ENCODE data around the gene ZNF44. TPM values are rescaled to one million over a fixed set of nuclear protein-coding genes. Genes with fewer than 3 reads are reported as not detected.

The ZNF44 gene
- total RNA-seq, 2 experiments from 2014 or later: 30.4 to 31.4 TPM

- H3K36me3 Mint-ChIP-seq (ENCODE audit: low read depth): peaks cover 71% of the 10 kb centered on the region
- ATAC-seq (ENCODE audit: poor library complexity): no peak
- POLR2A ChIA-PET: no interaction called here
- H3K9me3 Mint-ChIP-seq: peaks cover 3% of the 10 kb centered on the region
- Histone ChIP-seq H3K27me3 (ENCODE audit: control insufficient read depth in 1 of 2, insufficient read depth in 2 of 2, low read length in 2 of 2) (no peaks in the 10 kb centered on the region), H3K4me3 (ENCODE audit: low read length) (no peak overlapping the region), H3K4me1 (ENCODE audit: insufficient read depth, low read length) (no peaks in the 10 kb centered on the region), H3K36me3 (ENCODE audit: insufficient read depth, low read length) (peaks cover 6% of the 10 kb centered on the region), H3K9me3 (ENCODE audit: control insufficient read depth in 1 of 2, insufficient read depth in 1 of 2, low read length in 2 of 2) (peaks cover 0 to 7% of the 10 kb centered on the region in 2 experiments), H3K27ac (ENCODE audit: low read depth in 1 of 2, low read length in 2 of 2) (no peak overlapping the region)
- H3K27me3 Mint-ChIP-seq: no peaks in the 10 kb centered on the region
- intact Hi-C loops (cut with DNase I, micrococcal nuclease): no loop called here
- CTCF ChIA-PET: no interaction called here
- no peak for DNase-seq
- no peaks in the 10 kb centered on the region for H3K4me1 Mint-ChIP-seq (ENCODE audit: low read depth)
- H3K27ac Mint-ChIP-seq: no peak overlapping the region
- no peak overlapping the region for H3K4me3 Mint-ChIP-seq
- TF ChIP-seq, protein P1, sequence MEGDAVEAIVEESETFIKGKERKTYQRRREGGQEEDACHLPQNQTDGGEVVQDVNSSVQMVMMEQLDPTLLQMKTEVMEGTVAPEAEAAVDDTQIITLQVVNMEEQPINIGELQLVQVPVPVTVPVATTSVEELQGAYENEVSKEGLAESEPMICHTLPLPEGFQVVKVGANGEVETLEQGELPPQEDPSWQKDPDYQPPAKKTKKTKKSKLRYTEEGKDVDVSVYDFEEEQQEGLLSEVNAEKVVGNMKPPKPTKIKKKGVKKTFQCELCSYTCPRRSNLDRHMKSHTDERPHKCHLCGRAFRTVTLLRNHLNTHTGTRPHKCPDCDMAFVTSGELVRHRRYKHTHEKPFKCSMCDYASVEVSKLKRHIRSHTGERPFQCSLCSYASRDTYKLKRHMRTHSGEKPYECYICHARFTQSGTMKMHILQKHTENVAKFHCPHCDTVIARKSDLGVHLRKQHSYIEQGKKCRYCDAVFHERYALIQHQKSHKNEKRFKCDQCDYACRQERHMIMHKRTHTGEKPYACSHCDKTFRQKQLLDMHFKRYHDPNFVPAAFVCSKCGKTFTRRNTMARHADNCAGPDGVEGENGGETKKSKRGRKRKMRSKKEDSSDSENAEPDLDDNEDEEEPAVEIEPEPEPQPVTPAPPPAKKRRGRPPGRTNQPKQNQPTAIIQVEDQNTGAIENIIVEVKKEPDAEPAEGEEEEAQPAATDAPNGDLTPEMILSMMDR (IDR thresholded peaks at IDR 0.05): no peak
Measured at GRCh38 chr19:12230751-12231733, 63.6 kb downstream of the ZNF44 start.

- Mint-ChIP-seq H3K27ac (peak overlapping the region; percentile 24), H3K9me3 (peaks cover 3% of the 10 kb centered on the region), H3K36me3 (ENCODE audit: low read depth) (peaks cover 70% of the 10 kb centered on the region), H3K4me1 (ENCODE audit: low read depth) (no peaks in the 10 kb centered on the region), H3K27me3 (no peaks in the 10 kb centered on the region), H3K4me3 (no peak overlapping the region)
- DNase-seq (no peak), ATAC-seq (ENCODE audit: poor library complexity) (no peak)
- H3K27me3 ChIP-seq (ENCODE audit: control insufficient read depth in 1 of 2, insufficient read depth in 2 of 2, low read length in 2 of 2): no peaks in the 10 kb centered on the region
- peaks cover 3% of the 10 kb centered on the region for H3K36me3 ChIP-seq (ENCODE audit: insufficient read depth, low read length)
- POLR2A ChIA-PET: no interaction called here
- H3K4me3 ChIP-seq (ENCODE audit: low read length): no peak overlapping the region
- CTCF ChIA-PET: no interaction called here
- intact Hi-C loops (cut with DNase I, micrococcal nuclease): no loop called here
- H3K9me3 ChIP-seq (ENCODE audit: control insufficient read depth in 1 of 2, insufficient read depth in 1 of 2, low read length in 2 of 2): peaks cover 0 to 5% of the 10 kb centered on the region in 2 experiments
- H3K27ac ChIP-seq (ENCODE audit: low read depth in 1 of 2, low read length in 2 of 2): no peak overlapping the region
- TF ChIP-seq, protein P1 (IDR thresholded peaks at IDR 0.05): no peak
- H3K4me1 ChIP-seq (ENCODE audit: insufficient read depth, low read length): no peaks in the 10 kb centered on the region
Measured at GRCh38 chr19:12229990-12230389, 64.7 kb downstream of the ZNF44 start.

- no peak for ATAC-seq (ENCODE audit: poor library complexity)
- Histone ChIP-seq H3K9me3 (ENCODE audit: control insufficient read depth in 1 of 2, insufficient read depth in 1 of 2, low read length in 2 of 2) (peaks cover 0 to 12% of the 10 kb centered on the region in 2 experiments), H3K36me3 (ENCODE audit: insufficient read depth, low read length) (no peaks in the 10 kb centered on the region), H3K4me1 (ENCODE audit: insufficient read depth, low read length) (no peaks in the 10 kb centered on the region), H3K4me3 (ENCODE audit: low read length) (no peak overlapping the region), H3K27ac (ENCODE audit: low read depth in 1 of 2, low read length in 2 of 2) (no peak overlapping the region), H3K27me3 (ENCODE audit: control insufficient read depth in 1 of 2, insufficient read depth in 2 of 2, low read length in 2 of 2) (no peaks in the 10 kb centered on the region)
- no peak overlapping the region for H3K4me3 Mint-ChIP-seq
- DNase-seq: no peak
- H3K27me3 Mint-ChIP-seq: no peaks in the 10 kb centered on the region
- ChIA-PET CTCF (no interaction called here), POLR2A (interaction anchor here (0.6 to 1.1 kb wide), 2 partner anchors 54 to 100 kb away, joined by 3 to 4 read pairs; no protein-coding TSS in a partner anchor)
- intact Hi-C loops (cut with DNase I, micrococcal nuclease): no loop called here
- TF ChIP-seq, protein P1 (IDR thresholded peaks at IDR 0.05): no peak
- H3K36me3 Mint-ChIP-seq (ENCODE audit: low read depth): peaks cover 52% of the 10 kb centered on the region
- no peak overlapping the region for H3K27ac Mint-ChIP-seq
- H3K9me3 Mint-ChIP-seq: peaks cover 2% of the 10 kb centered on the region
- H3K4me1 Mint-ChIP-seq (ENCODE audit: low read depth): peaks cover 4% of the 10 kb centered on the region
Measured at GRCh38 chr19:12224676-12225075, 70.0 kb downstream of the ZNF44 start.

All from CD4-positive, alpha-beta T cell (primary cell).